BLaER1 (cell line): ENCODE data around the gene CKAP2L.

Source experiments
- H3K27ac ChIP-seq: shearing (Covaris generic); formaldehyde crosslinking; 2 replicates; pipeline ENCODE4 v1.8.1; 2022
- H3K27me3 ChIP-seq: shearing (Covaris generic); formaldehyde crosslinking; 2 replicates; pipeline ENCODE4 v1.8.1; 2022
- H3K36me3 ChIP-seq: shearing (Covaris generic); formaldehyde crosslinking; 2 replicates; pipeline ENCODE4 v1.8.1; 2022
- H3K4me1 ChIP-seq: shearing (Covaris generic); formaldehyde crosslinking; 2 replicates; pipeline ENCODE4 v1.8.1; 2022
- H3K4me2 ChIP-seq: shearing (Covaris generic); formaldehyde crosslinking; 2 replicates; pipeline ENCODE4 v1.8.1; 2022
- H3K4me3 ChIP-seq: shearing (Covaris generic); formaldehyde crosslinking; 2 replicates; pipeline ENCODE4 v1.8.1; 2022
- H3K9ac ChIP-seq: shearing (Covaris generic); formaldehyde crosslinking; 2 replicates; pipeline ENCODE4 v1.8.1; 2022
- H3K9me3 ChIP-seq: shearing (Covaris generic); formaldehyde crosslinking; 2 replicates; pipeline ENCODE4 v1.8.1; 2022
- H4K20me1 ChIP-seq: shearing (Covaris generic); formaldehyde crosslinking; 2 replicates; pipeline ENCODE4 v1.8.1; 2022
- Cebpa-rat ChIP-seq: shearing (Covaris generic); IDR thresholded peaks from 2 replicates; pipeline ENCODE4 v1.8.1; 2022

The CKAP2L gene

DNA sequence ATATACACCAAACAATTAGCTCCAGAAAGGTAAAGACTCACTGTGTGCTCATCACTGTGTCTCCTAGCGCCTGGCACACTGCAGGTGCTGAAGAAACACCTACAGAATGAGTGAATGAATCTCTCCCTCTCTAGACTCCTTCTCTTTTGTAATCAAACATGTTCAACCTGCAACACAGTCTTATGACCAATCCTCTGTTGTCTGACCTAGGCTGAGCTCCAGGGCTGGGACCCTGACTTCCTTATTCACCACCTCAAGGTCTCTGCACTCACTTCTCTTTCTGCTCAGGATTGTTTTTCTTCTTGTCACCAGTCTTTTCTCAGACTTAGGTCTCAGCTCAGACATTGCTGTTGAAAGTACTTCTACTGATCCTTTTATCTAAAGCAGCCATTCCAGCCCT is 9.8 kb downstream of the CKAP2L start:
- Histone ChIP-seq H3K27ac (no peak overlapping the region; the same call in none of the 2 replicates), H4K20me1 (no peaks in the 10 kb centered on the region), H3K4me2 (no peak overlapping the region), H3K27me3 (no peaks in the 10 kb centered on the region), H3K9ac (no peak overlapping the region), H3K4me3 (no peak overlapping the region), H3K4me1 (peaks cover 9% of the 10 kb centered on the region), H3K36me3 (peaks cover 94% of the 10 kb centered on the region), H3K9me3 (no peaks in the 10 kb centered on the region)
- TF ChIP-seq Cebpa-rat: no peak

DNA sequence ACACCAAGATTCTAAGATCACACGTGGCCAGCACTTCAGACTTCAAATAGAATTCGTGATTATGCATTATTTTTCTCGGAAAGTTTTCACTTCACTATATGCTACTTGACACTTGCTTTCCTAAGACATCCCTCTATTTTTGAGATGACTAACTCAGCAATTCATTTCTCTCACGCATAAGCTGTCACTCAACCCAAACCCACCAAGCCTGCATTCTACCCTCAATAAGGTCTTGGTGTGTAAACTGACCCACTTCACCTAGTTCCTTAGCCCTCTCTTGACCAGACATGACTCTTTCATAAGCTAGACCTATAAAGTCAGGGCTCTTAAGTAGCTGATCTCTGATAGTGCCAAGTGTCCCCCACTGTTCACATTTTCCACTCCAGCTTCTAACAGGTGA is 11.7 kb downstream of the CKAP2L start:
- Histone ChIP-seq H3K27ac (no peak overlapping the region), H3K4me1 (peaks cover 9% of the 10 kb centered on the region), H3K9me3 (no peaks in the 10 kb centered on the region), H3K4me2 (no peak overlapping the region), H3K36me3 (peaks cover 86% of the 10 kb centered on the region), H4K20me1 (no peaks in the 10 kb centered on the region), H3K27me3 (no peaks in the 10 kb centered on the region), H3K4me3 (no peak overlapping the region), H3K9ac (no peak overlapping the region)
- no peak for TF ChIP-seq Cebpa-rat

DNA sequence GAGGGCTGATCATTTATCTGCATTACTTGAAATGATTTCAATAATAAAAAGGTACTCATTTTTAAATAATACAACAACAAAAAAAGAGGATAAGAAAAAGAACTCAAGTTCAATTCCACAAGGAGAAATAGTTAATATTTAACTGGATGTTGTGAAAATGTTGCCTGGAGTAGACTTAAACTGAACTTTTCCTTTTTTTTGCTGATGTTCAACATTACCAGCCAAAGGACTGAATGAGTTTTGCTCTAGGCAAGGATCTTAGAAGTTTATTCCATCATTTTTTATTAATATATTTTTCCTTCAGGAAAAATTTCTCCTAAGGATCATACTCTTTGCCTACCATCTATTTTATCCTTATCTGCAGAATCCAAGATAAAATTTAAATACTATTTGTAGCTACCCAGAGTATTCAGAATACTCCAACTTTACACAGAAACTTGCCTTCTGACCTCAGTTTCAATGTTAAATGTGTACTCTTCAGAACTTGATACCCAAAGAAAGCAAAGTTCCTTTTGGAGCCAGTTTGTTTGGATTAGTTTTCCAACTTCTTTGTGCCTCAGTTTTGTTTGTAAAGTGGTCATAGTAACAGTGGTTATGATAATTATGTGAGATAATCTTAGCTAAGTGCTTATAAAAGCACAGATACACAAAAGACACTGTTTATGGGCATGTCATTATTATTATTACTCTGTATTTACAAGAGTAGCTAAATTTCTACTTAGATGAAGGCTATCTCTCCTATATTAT is 12.8 kb downstream of the CKAP2L start:
- Histone ChIP-seq H3K4me2 (no peak overlapping the region), H3K9me3 (no peaks in the 10 kb centered on the region), H3K9ac (no peak overlapping the region), H3K4me1 (peaks cover 9% of the 10 kb centered on the region), H3K4me3 (no peak overlapping the region), H4K20me1 (no peaks in the 10 kb centered on the region), H3K36me3 (peaks cover 86% of the 10 kb centered on the region), H3K27me3 (no peaks in the 10 kb centered on the region), H3K27ac (no peak overlapping the region)
- no peak for TF ChIP-seq Cebpa-rat

DNA sequence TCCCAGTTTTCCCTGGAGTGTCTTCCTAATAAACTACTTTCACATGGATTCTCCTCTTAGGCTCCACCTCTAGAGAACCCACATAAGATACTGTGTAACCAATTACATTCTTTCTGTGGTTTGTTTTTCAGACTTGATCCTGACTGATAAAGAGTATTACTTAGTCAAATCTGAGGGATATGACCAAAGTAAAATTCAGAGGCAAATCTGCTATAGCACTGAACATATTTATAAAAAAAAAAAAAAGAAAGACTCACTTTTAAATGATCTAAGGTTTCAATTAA is 13.9 kb downstream of the CKAP2L start:
- peak overlapping the region; percentile 52 for H3K27ac ChIP-seq
- peak overlapping the region; percentile 27; the same call in 1 of the 2 replicates for H3K4me2 ChIP-seq
- no peaks in the 10 kb centered on the region for H3K9me3 ChIP-seq
- H3K9ac ChIP-seq: no peak overlapping the region
- peaks cover 86% of the 10 kb centered on the region for H3K36me3 ChIP-seq
- peaks cover 9% of the 10 kb centered on the region for H3K4me1 ChIP-seq
- no peak overlapping the region for H3K4me3 ChIP-seq
- H3K27me3 ChIP-seq: no peaks in the 10 kb centered on the region
- no peaks in the 10 kb centered on the region for H4K20me1 ChIP-seq
- TF ChIP-seq Cebpa-rat: no peak

DNA sequence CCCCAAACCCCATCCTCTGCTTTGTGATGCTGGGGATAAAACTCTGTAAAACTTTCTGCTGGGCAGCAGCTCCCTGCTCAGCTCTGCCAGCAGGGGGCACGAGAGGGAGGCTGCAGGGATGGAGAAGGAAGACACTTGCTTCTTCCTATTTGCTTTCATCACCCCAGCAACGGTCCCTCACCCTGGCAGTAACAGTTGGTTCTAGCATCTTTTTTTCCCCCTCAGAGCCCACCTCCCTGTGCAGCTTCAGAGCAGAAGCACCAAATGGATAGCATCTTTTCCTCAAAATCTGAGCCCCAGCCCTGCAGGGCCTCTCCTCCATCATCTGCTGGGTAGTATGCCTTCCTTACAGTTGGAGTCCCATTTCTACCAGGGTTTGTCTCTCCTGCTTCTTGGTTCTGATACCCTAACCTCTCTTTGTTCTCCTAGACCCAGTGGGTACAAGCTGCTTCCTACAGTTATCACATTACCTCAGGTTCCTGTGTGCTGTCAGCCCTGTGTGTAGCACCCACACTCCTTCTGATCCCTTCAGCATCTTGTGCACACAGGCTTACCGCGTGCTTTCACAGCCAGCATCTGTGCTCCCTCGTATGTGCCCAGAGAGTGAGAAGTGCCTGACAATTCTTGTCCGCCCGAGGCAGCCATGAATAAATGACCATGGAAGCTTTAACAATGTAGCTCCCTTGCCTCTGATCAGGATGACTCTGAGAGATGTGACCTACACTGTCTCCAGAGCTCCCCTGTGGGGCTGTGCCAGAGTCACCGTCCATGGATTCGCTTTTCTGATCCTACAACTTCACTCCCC is 14.5 kb downstream of the CKAP2L start:
- Histone ChIP-seq H3K27ac (peak overlapping the region; percentile 52), H3K4me2 (peak overlapping the region; percentile 27; the same call in 1 of the 2 replicates), H3K4me1 (peaks cover 9% of the 10 kb centered on the region), H3K36me3 (peaks cover 86% of the 10 kb centered on the region), H3K9ac (no peak overlapping the region), H3K27me3 (no peaks in the 10 kb centered on the region), H3K4me3 (no peak overlapping the region), H4K20me1 (no peaks in the 10 kb centered on the region), H3K9me3 (no peaks in the 10 kb centered on the region)
- TF ChIP-seq Cebpa-rat: no peak

DNA sequence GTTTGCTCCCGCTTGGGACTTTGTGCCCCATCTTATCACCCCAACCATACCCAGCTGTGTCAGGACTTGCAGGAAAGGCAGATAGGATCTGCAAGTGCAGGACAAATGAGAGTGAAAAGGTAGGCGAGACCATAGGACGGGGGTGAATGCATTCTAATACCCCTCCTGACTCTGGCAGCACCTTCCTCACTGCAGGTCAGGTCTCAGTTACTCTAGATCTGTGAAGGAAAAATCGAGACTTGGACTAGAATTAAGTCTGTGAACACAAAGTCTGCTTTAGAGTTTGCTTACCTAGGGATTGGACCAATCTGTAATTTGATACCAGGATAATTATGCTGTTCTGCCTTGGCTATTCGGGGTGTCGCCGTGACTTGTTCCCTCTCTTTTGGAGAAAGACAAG is 23.9 kb downstream of the CKAP2L start:
- no peaks in the 10 kb centered on the region for H3K9me3 ChIP-seq
- H4K20me1 ChIP-seq: no peaks in the 10 kb centered on the region
- no peaks in the 10 kb centered on the region for H3K27me3 ChIP-seq
- H3K36me3 ChIP-seq: peaks cover 91% of the 10 kb centered on the region
- no peak overlapping the region for H3K4me2 ChIP-seq
- H3K4me1 ChIP-seq: no peaks in the 10 kb centered on the region
- TF ChIP-seq Cebpa-rat: no peak
- H3K27ac ChIP-seq: no peak overlapping the region
- no peak overlapping the region for H3K4me3 ChIP-seq
- H3K9ac ChIP-seq: no peak overlapping the region

DNA sequence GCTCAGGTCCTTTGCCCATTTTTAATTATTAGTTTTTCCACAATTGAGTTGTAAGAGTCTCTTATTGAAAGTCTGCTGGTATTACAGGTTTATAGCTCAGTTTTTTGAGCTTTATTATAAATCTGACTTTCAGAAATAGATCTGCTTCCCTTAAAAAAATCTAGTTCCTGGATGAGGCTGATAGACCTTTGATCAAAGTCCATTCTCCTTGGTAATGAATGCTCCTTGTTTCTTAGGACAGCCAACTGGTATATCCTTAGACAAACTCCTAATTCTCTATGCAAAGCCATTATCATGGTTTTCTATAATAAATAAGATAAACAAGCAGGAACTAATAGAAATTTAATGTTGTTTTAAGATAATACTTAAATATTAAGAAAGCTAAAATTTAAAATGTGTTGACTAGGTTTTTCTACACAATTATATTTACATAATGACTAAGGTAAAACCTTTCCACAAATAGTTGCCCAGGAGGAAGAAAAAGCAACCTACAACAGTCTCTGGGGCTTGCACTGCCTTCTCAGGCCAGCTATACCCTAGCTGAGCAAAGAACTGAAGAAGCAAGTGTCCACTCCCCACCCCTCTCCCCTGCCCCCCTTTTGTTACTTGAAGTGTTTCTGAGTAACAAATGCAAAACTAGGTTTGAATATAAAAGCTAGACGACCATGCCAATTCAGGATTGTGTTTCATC is 26.7 kb downstream of the CKAP2L start:
- no peak overlapping the region for H3K9ac ChIP-seq
- H3K27me3 ChIP-seq: no peaks in the 10 kb centered on the region
- no peak overlapping the region for H3K4me2 ChIP-seq
- no peaks in the 10 kb centered on the region for H3K4me1 ChIP-seq
- no peaks in the 10 kb centered on the region for H3K9me3 ChIP-seq
- no peak overlapping the region for H3K4me3 ChIP-seq
- no peak overlapping the region for H3K27ac ChIP-seq
- H3K36me3 ChIP-seq: peaks cover 63% of the 10 kb centered on the region
- H4K20me1 ChIP-seq: no peaks in the 10 kb centered on the region
- TF ChIP-seq Cebpa-rat: no peak

DNA sequence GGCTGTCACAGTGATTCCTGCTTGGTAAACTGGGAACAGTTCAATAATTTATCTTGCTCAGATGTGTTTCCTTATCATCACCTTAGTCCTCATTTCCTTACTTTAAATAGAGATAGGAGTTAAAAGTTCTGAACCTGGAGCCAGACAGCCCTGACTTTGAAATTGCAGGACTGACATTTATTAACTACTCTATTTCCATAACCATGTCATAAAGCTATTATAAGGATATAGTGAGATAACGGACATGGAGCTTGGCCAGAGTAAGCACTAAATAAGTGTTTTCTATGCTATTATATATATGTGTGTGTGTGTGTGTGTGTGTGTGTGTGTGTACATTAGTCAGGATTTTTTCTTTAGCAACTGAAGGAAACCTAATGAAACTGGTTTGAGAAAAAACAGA is 30.5 kb downstream of the CKAP2L start:
- no peak overlapping the region for H3K4me2 ChIP-seq
- H3K36me3 ChIP-seq: peaks cover 25% of the 10 kb centered on the region
- no peak overlapping the region for H3K9ac ChIP-seq
- no peak overlapping the region for H3K4me3 ChIP-seq
- TF ChIP-seq Cebpa-rat: no peak
- H3K27me3 ChIP-seq: no peaks in the 10 kb centered on the region
- no peak overlapping the region for H3K27ac ChIP-seq
- H4K20me1 ChIP-seq: no peaks in the 10 kb centered on the region
- H3K9me3 ChIP-seq: no peaks in the 10 kb centered on the region
- H3K4me1 ChIP-seq: peaks cover 9% of the 10 kb centered on the region

DNA sequence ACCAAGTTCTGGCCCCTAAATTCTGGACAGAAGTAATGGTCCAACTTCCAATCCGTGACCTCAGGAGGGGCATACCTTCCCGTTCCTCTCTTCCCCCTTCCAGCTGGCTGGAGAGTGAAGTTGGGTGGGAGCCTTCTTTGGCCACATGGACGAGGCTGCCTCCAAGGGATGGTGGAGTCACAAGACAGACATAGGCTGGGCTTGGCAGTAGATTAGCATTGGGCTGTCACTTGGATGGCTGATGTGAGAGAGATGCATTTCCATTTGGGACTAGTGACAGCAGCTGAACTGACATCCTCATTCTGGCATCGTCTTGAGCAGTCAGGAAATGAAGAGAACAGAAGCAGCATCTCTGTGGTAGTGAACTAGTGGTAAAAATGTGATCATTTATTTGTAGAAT is 31.0 kb downstream of the CKAP2L start:
- Histone ChIP-seq H3K4me3 (no peak overlapping the region), H3K9ac (no peak overlapping the region), H4K20me1 (no peaks in the 10 kb centered on the region), H3K4me1 (peaks cover 14% of the 10 kb centered on the region), H3K9me3 (no peaks in the 10 kb centered on the region), H3K27me3 (no peaks in the 10 kb centered on the region), H3K4me2 (no peak overlapping the region), H3K27ac (no peak overlapping the region), H3K36me3 (peaks cover 21% of the 10 kb centered on the region)
- TF ChIP-seq Cebpa-rat: no peak

DNA sequence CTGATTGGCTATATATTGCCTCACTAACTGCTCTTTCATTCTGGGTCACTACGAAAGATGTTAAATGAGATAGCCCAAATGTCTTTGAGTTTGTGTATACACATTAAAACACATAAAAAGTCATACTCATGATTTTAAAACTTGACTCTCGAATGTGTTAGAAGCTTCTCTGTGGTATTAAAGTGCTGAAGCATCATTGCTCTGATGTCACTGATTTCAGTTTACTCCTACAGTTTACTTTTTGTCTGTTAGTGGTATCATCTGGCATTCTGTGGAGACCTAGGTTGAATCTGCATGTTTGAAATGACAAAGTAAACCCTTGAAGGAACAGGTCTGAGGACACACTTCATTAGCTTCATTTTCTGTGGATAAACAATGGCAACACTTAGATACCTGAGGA is 32.9 kb downstream of the CKAP2L start:
- no peak for TF ChIP-seq Cebpa-rat
- no peaks in the 10 kb centered on the region for H3K9me3 ChIP-seq
- H3K9ac ChIP-seq: no peak overlapping the region
- peaks cover 1% of the 10 kb centered on the region; the same call in 1 of the 2 replicates for H3K36me3 ChIP-seq
- no peak overlapping the region for H3K4me2 ChIP-seq
- H3K27me3 ChIP-seq: no peaks in the 10 kb centered on the region
- peaks cover 18% of the 10 kb centered on the region for H3K4me1 ChIP-seq
- H3K27ac ChIP-seq: no peak overlapping the region
- H4K20me1 ChIP-seq: no peaks in the 10 kb centered on the region
- H3K4me3 ChIP-seq: no peak overlapping the region
